T-helper 2 cell treated with Interferon-gamma antibody and Interleukin-4, amounts not matched to agents 100 ng/mL and 5 ng/mL, for 36 hours (primary cell): Measurements from ENCODE around the gene SEZ6L2. TPM values are rescaled to one million over a fixed set of nuclear protein-coding genes. Genes with fewer than 3 reads are reported as not detected.
"Not testable (repeated sequence)": the region's sequence is repeated elsewhere in the genome, so short reads cannot be mapped to it uniquely, and the experiment has no call there.

Experiments used
- intact Hi-C: fragments of 100-400 bp; cut with micrococcal nuclease; formaldehyde crosslinking; loops from one replicate; pipeline ENCODE4 v1.15.1; 2023
- total RNA-seq: library from RNA; stranded (reverse); gene quantifications from 2 replicates; pipeline ENCODE4 v1.2.3, GENCODE V29; 2022

The SEZ6L2 gene
- total RNA-seq, 1 donor from 2014 or later, result not detected

GRCh38 chr16:29910819-29911675 is 11.7 kb upstream of the SEZ6L2 start:
- intact Hi-C loops, result no loop called here

DNA sequence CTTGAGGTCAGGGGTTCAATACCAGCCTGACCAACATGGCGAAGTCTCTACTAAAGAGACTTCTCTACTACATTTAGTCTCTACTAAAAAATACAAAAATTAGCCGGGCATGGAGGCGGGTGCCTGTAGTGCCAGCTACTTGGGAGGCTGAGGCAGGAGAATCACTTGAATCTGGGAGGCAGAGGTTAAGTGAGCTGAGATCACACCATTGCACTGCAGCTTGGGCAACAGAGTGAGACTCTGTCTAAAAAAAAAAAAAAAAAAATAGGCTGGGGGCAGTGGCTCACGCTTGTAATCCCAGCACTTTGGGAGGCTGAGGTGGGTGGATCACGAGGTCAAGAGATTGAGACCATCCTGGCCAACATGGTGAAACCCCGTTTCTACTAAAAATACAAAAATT is 10.5 kb upstream of the SEZ6L2 start:
- intact Hi-C loops, result not testable (repeated sequence)

DNA sequence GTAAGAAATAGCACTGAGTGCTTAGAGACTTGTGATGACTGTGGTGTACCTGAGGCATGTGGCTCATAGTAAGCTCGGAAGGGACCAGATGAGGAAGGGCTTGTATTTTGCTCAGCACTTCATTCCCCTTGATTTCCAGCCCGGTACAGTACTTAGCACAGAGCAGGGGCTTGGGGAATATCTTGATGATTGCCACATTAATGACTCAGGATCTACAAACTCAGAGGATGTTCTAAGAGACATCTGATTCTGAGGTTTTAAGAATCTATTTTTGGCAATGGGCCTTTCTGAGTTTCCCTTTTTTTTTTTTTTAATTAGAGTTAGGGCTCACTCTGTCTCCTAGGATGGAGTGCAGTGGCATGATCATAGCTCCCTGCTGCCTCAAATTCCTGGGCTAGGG is 10.0 kb upstream of the SEZ6L2 start:
- intact Hi-C loops, result no loop called here

GRCh38 chr16:29908719-29909220 is 9.4 kb upstream of the SEZ6L2 start:
- intact Hi-C loops, result no loop called here

DNA sequence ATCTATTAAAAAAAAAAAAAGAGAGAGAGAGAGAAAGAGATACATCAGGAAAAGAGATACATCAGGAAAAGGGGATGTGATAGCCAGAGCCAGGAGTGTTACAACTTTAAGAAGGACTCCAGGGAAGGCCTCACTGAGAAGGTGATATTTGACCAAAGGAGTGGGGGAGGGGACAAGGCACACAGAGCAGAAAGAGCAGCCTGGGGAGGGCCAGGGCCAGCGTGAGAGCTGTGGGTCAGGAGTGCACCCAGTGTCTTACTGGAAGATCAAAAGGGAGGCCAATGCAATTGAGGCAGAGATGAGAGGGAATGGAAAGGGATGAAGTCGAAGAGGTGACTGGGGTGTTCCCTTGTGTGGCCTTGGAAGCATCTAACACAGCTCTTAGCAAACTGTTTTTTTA is 8.6 kb upstream of the SEZ6L2 start:
- intact Hi-C loops, result no loop called here

DNA sequence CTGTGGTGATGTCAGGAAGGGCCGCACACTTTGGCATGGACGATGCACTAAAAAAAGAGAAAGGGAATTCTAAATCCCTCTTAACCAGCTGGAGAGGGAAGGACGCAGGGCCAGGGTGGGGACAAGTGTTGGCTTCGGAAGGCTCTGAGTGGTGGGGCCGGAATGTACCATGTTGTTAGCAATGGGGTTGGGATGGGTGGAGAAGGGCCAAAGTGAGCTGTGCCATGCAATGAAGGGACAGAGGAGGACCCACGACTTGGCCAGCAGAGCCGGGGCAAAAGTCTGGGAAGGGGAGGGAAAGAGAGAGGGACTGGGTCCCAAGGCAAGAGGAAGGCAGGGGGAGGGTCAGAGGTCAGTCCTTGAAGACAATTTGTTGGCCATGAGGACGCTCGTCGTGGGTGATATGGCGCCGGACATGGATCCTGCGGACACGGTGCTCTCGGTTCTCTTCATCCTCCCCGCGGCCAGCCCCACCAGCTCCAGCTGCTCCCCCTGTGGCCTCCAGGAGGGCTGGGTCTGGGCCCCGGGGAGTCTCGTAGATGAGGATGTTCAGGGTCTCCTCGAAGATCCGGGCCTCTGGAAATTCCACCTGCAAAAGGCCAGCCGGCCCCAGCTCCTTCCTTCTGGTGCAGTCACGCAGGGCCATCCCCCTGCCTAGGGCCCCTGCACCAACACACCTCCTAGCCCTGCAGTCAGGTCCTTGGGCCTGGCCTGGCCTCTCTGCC is 7.3 kb upstream of the SEZ6L2 start:
- intact Hi-C loops, result no loop called here

DNA sequence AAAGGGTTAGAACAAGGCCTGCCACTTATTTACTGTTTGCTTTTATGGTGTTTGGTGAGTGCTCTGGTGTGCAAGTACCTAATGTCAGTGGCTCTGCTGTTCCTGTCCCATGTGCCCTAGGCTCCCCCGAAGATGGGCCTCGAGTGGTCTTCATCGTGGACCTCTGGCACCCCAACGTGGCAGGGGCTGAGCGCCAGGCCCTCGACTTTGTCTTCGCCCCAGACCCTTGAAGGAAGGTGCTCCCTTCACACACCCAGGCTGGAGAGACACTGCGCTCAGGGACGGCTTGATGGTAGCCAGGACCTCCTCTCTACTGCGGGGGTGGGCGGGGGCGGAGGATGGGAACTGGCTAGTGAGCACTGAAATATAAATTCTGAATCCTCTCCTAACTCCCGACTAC is 6.3 kb upstream of the SEZ6L2 start:
- intact Hi-C loops, result no loop called here

DNA sequence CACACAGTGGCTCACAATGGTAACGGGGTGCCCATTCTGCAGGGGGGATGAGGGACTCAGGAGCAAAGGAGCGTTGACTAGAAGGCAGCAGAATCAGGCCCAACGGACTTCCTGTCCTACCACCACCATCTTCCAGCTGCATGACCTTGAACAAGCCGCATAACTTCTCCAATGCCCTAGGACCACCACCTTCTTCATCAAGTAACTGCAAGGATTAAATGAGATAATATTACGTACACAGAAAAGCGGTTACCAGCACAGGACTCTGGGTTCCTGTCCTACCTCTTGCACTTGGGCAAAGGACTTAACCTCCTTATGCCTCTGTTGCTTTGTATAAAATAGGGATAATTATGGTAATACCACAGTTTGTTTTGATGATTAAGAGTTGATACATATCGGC is 5.6 kb upstream of the SEZ6L2 start:
- intact Hi-C loops, result no loop called here

GRCh38 chr16:29903590-29903989 is 4.2 kb upstream of the SEZ6L2 start:
- intact Hi-C loops, result no loop called here

DNA sequence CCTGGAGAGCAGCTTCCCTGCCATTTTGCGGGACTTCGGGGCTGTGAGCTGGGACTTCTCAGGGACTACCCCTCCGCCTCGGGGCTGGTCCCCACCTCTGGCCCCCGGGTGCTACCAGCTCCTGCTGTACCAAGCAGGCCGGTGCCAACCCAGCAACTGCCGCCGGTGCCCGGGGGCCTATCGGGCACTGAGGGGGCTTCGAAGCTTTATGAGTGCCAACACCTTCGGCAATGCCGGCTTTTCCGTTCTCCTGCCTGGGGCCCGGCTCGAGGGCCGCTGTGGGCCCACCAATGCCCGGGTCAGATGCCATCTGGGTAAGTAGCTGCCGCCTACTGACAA is 2.2 kb upstream of the SEZ6L2 start:
- intact Hi-C loops, result no loop called here

DNA sequence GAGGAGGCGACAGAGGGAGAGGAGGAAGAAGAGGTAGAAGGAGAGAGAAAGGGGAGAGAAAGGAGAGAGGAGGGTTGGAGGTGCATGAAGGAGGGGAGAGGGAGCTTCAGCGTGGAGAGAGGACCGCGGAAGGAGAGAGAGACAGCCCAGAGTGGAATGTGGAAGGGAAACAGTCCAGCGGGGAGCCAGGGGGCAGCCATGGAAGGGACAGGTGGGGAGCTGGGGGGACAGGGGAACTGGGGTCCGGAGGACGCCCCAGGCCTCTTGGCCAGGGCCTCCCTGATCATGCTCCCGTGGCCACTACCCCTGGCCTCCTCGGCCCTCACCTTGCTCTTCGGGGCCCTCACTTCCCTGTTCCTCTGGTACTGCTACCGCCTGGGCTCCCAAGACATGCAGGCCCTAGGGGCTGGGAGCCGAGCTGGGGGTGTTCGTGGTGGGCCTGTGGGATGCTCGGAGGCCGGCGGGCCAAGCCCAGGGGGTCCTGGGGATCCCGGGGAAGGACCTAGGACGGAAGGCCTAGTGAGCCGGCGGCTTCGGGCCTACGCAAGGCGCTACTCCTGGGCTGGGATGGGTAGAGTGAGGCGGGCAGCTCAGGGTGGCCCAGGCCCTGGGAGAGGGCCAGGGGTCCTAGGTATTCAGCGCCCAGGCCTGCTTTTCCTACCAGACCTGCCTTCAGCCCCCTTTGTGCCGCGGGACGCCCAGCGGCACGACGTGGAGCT is 1.7 kb upstream of the SEZ6L2 start:
- intact Hi-C loops, result loop anchor here (1.0 kb wide), 1 partner anchor 25 kb away; the partner anchor contains the start of gene KCTD13

DNA sequence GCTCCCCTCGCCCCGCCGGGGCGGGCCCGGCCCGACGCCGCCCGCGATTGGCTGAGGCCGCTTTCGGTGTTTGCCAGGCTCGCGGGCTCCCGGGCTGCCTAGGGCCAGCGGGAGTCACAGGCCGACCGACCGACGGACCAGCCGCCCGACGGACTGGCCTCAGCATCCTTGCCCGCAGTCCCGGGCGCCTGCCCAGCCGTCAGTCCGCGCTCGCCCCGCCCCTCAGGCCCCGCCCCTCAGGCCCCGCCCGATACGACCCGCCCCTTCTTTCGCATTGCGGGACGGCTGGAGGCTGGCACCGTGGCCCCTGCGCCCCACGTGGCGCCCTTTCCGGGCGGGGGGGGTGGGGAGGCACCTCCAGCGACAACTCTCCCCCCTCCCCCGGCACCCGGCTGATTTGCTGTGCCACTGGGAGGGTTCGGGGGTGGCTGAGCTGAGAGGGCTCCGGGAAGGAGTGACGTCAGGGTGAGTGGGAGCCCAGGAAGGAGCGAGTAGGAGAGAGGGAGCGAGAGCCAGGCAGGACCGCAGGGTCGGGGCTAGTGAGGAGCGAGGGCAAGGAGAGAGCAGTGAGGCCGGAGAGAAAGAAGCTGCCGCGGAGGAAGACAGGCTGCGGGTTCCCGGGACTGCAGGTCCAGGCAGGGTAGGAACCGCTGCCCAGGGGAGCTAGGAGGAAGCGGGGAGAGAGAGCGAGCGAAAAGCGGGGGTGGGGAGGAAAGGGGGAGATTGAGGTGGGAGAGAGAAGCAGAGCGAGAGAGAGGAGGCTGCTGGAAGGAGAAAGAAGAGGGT is 945 bp upstream of the SEZ6L2 start, which contains the start of gene ASPHD1:
TSS of gene ASPHD1 (plus strand) at position 387 of the 786 bp plus-strand sequence. CDS start 484 bp downstream, outside the sequence.
- intact Hi-C loops, result loop anchor here (1.0 kb wide), 1 partner anchor 26 kb away; the partner anchor contains the start of gene KCTD13

- intact Hi-C loops, result no loop called here
Observed at GRCh38 chr16:29898804-29899515, 390 bp downstream of the SEZ6L2 start.

DNA sequence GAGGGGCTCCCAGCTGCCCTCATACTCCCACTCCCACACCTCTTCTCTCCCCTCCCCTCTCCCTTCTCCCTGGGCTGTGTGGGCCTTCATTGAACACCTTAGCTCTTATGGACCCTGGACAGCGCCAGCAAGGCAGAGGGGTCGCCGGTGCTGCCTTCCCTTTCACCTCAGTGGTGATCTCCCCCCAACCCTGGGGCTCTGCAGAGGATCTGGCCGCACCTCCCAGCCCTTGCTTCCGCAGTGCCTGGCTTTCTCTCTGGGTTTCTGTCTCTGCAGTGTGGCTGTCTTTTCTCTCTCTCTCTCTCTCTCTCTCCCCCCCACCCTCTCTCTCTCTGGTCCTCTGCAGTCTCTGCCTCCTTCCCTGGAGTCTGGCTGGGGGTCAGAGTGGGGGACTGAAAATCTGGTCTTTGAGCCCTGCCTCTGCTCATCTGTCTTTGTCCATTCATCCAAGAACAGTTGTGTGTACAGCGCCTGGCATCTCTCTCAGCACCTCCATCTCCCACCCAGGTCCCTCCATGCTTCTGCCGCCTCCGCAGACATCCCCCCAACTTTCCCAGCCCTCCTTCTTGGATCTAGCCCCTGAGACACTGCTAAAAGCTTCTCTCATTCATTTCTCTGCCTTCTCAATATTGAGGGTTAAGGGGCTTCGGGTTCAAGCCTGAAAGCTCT is 1.1 kb downstream of the SEZ6L2 start:
- intact Hi-C loops, result no loop called here

DNA sequence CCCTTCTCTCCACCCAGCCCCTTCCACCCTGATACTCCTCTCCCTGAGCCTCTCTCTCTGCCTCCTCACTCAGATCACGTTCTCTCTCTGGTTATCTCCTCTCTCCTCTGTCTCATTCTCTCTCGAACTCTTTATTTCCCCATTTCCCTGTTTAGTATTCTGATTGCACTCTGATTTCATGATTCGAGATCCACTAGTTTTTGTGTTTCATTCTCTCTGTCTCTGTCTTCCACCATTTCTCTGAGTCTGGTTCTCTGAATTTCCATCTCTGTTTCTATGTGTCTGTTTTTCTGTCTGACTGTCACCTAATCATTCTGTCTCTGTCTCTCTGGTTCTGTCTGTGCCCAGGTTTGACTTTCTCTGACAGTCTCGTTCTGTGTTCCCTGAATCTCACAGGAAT is 2.0 kb downstream of the SEZ6L2 start:
- intact Hi-C loops, result no loop called here

DNA sequence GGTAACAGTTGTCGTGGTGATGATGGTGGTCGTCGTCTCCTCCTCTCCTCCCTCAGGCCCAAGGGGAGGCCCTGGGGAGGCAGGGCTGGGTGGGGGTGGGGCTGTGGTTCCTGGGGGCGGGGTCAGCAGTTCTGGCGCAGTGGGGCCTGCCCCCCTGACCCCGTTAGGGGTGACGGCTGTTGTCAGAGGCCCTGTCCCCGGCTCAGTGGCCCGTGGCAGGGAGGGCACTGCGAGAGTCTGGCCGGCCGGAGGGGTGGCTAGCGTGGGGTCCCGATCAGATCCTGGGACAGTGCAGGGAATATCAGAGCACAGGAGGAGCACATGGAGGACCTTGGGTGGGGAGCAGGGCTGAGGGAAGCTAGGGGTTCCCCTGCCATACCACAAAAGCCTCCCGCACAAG is 2.5 kb downstream of the SEZ6L2 start:
- intact Hi-C loops, result no loop called here

DNA sequence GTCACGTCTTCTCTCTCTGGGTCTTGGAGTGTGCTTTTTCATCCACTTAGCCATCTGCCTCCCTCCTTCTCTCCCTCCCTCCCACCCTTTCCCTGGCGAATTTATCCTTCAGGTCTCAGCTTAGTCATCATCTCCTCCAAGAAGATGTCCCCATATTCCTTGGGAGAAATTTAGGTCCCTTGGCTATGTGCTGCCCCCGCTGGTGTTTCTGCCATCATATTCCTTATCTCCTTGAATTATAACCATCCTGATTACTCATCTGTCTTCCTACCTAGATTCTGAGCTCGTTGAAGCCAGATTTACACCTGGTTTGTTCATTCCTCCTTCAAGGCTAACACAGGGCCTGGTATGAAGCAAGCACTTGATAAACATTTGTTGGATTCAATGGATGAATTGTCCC is 5.0 kb downstream of the SEZ6L2 start:
- intact Hi-C loops, result no loop called here

- intact Hi-C loops, result no loop called here
Observed at GRCh38 chr16:29893553-29893952, 5.8 kb downstream of the SEZ6L2 start.

DNA sequence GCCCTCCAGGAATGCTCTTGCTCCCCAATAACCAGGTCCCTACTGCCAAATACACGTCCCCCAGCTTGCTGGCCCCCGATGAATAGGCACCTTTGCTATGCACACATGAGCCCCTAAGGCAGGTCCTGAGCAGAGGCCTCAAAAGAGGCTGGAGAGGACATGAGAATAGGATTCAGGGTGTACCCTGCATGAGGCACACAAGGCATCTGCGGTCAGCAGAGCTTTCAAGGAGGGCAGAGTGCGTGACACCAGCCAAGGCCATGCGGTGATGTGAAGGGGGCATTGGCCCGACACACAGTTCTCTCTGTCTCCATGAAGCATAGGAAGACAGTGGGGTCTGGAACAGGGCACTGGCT is 6.9 kb downstream of the SEZ6L2 start:
- intact Hi-C loops, result no loop called here
